Measurements from ENCODE around the gene JAKMIP1.

DNA sequence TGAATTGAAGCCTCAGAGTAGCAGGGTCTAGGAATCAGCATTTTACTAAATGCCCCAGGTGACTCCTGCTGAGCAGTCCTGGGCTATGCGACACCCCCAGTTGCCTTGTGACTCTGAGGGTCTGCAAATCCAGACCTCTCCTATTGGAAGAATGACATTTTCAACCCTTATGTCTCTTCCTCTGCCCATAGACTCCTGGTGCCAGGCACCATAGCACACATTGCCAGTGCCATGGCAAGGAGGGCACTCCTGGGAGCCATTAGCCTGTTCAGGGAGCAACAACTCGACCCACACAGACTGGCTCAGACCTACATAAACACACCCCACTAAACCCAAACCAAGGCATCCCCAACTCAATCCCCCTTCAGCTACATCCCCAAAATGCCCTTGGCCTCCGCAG is 3.7 kb upstream of the JAKMIP1 start:
- TF ChIP-seq, protein P1, sequence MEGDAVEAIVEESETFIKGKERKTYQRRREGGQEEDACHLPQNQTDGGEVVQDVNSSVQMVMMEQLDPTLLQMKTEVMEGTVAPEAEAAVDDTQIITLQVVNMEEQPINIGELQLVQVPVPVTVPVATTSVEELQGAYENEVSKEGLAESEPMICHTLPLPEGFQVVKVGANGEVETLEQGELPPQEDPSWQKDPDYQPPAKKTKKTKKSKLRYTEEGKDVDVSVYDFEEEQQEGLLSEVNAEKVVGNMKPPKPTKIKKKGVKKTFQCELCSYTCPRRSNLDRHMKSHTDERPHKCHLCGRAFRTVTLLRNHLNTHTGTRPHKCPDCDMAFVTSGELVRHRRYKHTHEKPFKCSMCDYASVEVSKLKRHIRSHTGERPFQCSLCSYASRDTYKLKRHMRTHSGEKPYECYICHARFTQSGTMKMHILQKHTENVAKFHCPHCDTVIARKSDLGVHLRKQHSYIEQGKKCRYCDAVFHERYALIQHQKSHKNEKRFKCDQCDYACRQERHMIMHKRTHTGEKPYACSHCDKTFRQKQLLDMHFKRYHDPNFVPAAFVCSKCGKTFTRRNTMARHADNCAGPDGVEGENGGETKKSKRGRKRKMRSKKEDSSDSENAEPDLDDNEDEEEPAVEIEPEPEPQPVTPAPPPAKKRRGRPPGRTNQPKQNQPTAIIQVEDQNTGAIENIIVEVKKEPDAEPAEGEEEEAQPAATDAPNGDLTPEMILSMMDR (IDR thresholded peaks at IDR 0.05 in 2 of 3, conservative IDR thresholded peaks at IDR 0.05 in 1 of 3; ENCODE audit: borderline replicate concordance in 1 of 3, insufficient read depth in 1 of 3, low read depth in 2 of 3, low read length in 2 of 3) = no peak
- TF ChIP-seq, protein P2, sequence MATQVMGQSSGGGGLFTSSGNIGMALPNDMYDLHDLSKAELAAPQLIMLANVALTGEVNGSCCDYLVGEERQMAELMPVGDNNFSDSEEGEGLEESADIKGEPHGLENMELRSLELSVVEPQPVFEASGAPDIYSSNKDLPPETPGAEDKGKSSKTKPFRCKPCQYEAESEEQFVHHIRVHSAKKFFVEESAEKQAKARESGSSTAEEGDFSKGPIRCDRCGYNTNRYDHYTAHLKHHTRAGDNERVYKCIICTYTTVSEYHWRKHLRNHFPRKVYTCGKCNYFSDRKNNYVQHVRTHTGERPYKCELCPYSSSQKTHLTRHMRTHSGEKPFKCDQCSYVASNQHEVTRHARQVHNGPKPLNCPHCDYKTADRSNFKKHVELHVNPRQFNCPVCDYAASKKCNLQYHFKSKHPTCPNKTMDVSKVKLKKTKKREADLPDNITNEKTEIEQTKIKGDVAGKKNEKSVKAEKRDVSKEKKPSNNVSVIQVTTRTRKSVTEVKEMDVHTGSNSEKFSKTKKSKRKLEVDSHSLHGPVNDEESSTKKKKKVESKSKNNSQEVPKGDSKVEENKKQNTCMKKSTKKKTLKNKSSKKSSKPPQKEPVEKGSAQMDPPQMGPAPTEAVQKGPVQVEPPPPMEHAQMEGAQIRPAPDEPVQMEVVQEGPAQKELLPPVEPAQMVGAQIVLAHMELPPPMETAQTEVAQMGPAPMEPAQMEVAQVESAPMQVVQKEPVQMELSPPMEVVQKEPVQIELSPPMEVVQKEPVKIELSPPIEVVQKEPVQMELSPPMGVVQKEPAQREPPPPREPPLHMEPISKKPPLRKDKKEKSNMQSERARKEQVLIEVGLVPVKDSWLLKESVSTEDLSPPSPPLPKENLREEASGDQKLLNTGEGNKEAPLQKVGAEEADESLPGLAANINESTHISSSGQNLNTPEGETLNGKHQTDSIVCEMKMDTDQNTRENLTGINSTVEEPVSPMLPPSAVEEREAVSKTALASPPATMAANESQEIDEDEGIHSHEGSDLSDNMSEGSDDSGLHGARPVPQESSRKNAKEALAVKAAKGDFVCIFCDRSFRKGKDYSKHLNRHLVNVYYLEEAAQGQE (IDR thresholded peaks at IDR 0.05; ENCODE audit: low read depth) = no peak
- TF ChIP-seq YY1 (IDR thresholded peaks at IDR 0.05; ENCODE audit: extremely low read depth, insufficient replicate concordance, low read depth, low read length) (no peak), EZH2 (IDR thresholded peaks at IDR 0.05) (no peak), EZH2phosphoT487 (IDR thresholded peaks at IDR 0.05; ENCODE audit: borderline replicate concordance) (no peak), POLR2A (IDR thresholded peaks at IDR 0.05; ENCODE audit: borderline replicate concordance, extremely low read depth, insufficient read depth, insufficient read length) (no peak), JUND (IDR thresholded peaks at IDR 0.05) (no peak), POLR2AphosphoS5 (IDR thresholded peaks at IDR 0.05; ENCODE audit: low read depth, low read length) (no peak), ZNF274 (IDR thresholded peaks at IDR 0.05; ENCODE audit: low read depth, low read length) (no peak), ELF1 (IDR thresholded peaks at IDR 0.05; ENCODE audit: borderline replicate concordance, low read depth) (no peak)
